ENCODE data around the gene SLC3A2.

SLC3A2 gene

DNA sequence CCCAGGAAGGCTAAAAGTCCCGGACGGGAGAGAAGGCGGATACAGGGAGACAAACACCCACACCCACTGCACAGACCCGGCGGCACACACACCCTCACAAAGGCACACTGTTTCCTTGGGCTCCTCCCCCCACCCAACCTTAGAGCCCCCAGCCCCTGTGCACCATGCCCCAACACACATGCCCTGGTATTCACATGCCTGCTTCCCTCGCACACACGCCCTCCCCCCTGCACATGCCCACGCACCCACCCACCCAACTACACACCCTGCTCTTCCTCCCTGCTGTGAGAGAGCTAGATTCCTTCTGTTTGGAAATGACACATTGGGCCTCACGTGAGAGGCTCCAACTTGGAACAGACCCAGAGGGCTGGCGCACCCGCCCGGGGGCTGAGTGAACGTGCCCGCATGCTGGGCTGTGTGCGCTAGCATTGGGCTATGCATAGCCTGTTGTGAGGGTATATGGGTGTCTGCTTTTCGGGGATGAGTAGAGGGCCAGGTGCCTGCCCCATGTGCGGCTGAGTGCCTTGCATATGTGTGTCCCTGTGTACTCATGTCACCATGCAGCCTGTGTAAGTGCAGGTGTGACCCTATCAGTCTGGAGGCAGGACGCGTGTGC is 41.0 kb downstream of the SLC3A2 start:
- no peak overlapping the region for H2AK5ac ChIP-seq (ENCODE audit: low read length)
- no peak overlapping the region for H3K27ac ChIP-seq (ENCODE audit: low read depth, low read length)
- no peak overlapping the region for H2BK120ac ChIP-seq (ENCODE audit: low read depth, low read length)
- no peak overlapping the region for H2BK15ac ChIP-seq (replicated peaks; ENCODE audit: low read depth)
- H3K79me2 ChIP-seq (ENCODE audit: control insufficient read depth, insufficient read depth, low read length): no peaks in the 10 kb centered on the region
- no peaks in the 10 kb centered on the region for H3K36me3 ChIP-seq (ENCODE audit: control insufficient read depth, insufficient read depth, low read length)
- no peak overlapping the region for H3K4me3 ChIP-seq (ENCODE audit: low read length)
- peaks cover 14% of the 10 kb centered on the region for H3K27me3 ChIP-seq (ENCODE audit: insufficient read depth, low read length, poor library complexity)
- no peak overlapping the region for H4K8ac ChIP-seq (ENCODE audit: low read depth, low read length)
- no peak overlapping the region for H3K9ac ChIP-seq (ENCODE audit: low read length)
- no peaks in the 10 kb centered on the region for H3K79me1 ChIP-seq (ENCODE audit: low read length)
- H2BK5ac ChIP-seq (ENCODE audit: low read length): no peak overlapping the region
- H3K23ac ChIP-seq (ENCODE audit: low read length): no peak overlapping the region
- no peak overlapping the region for H3K4me2 ChIP-seq (ENCODE audit: low read length)
- no peak for DNase-seq
- H3K4me1 ChIP-seq (ENCODE audit: control insufficient read depth, low read depth, low read length): peaks cover 2% of the 10 kb centered on the region
- no peak overlapping the region for H4K5ac ChIP-seq (ENCODE audit: low read length)
- H3K56ac ChIP-seq (ENCODE audit: low read length): no peak overlapping the region
- no peak overlapping the region for H3K4ac ChIP-seq (ENCODE audit: low read depth, low read length)
- no peak overlapping the region for H3K18ac ChIP-seq (ENCODE audit: low read length)
- WGBS (ENCODE audit: extremely low coverage, insufficient coverage, low lambda C conversion rate): no CpG with 5 or more reads among the region's 19 CpGs

DNA sequence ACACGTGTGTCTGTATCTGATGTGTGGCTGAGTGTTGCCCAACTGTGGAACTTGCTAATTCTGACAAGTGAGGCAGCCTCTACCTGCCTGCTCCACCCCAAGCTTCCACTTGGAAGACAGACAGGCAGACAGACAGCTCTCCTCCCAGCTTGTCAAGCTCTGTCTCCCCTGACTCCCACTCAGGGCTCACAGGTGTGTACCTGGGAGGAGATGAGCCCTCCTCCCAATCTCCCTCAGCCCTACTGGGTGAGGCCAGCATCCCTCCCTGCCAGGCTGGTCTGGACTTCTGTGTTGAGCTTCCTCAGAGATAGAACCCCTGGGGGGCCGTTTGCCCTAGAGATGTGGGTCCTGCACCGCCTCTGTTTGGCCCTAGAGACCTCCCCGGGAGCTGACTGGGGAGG is 41.5 kb downstream of the SLC3A2 start:
- Histone ChIP-seq H2BK15ac (replicated peaks; ENCODE audit: low read depth) (no peak overlapping the region), H3K4me2 (ENCODE audit: low read length) (no peak overlapping the region), H3K56ac (ENCODE audit: low read length) (no peak overlapping the region), H2AK5ac (ENCODE audit: low read length) (no peak overlapping the region), H4K5ac (ENCODE audit: low read length) (no peak overlapping the region), H4K8ac (ENCODE audit: low read depth, low read length) (no peak overlapping the region), H3K79me1 (ENCODE audit: low read length) (no peaks in the 10 kb centered on the region), H2BK120ac (ENCODE audit: low read depth, low read length) (no peak overlapping the region), H3K9ac (ENCODE audit: low read length) (no peak overlapping the region), H2BK5ac (ENCODE audit: low read length) (no peak overlapping the region), H3K4ac (ENCODE audit: low read depth, low read length) (no peak overlapping the region), H3K27me3 (ENCODE audit: insufficient read depth, low read length, poor library complexity) (peaks cover 18% of the 10 kb centered on the region), H3K23ac (ENCODE audit: low read length) (no peak overlapping the region), H3K18ac (ENCODE audit: low read length) (no peak overlapping the region), H3K4me3 (ENCODE audit: low read length) (no peak overlapping the region), H3K79me2 (ENCODE audit: control insufficient read depth, insufficient read depth, low read length) (no peaks in the 10 kb centered on the region), H3K36me3 (ENCODE audit: control insufficient read depth, insufficient read depth, low read length) (no peaks in the 10 kb centered on the region), H3K27ac (ENCODE audit: low read depth, low read length) (no peak overlapping the region), H3K4me1 (ENCODE audit: control insufficient read depth, low read depth, low read length) (peaks cover 2% of the 10 kb centered on the region)
- no peak for DNase-seq
- no CpG with 5 or more reads among the region's 4 CpGs for WGBS (ENCODE audit: extremely low coverage, insufficient coverage, low lambda C conversion rate)

- no peaks in the 10 kb centered on the region for H3K36me3 ChIP-seq (ENCODE audit: control insufficient read depth, insufficient read depth, low read length)
- no peak overlapping the region for H2BK5ac ChIP-seq (ENCODE audit: low read length)
- H4K8ac ChIP-seq (ENCODE audit: low read depth, low read length): no peak overlapping the region
- H2BK15ac ChIP-seq (replicated peaks; ENCODE audit: low read depth): no peak overlapping the region
- no peak overlapping the region for H3K27ac ChIP-seq (ENCODE audit: low read depth, low read length)
- H2AK5ac ChIP-seq (ENCODE audit: low read length): no peak overlapping the region
- H3K27me3 ChIP-seq (ENCODE audit: insufficient read depth, low read length, poor library complexity): peaks cover 24% of the 10 kb centered on the region
- H3K56ac ChIP-seq (ENCODE audit: low read length): peak overlapping the region; percentile 78
- no peak overlapping the region for H2BK120ac ChIP-seq (ENCODE audit: low read depth, low read length)
- H3K4me1 ChIP-seq (ENCODE audit: control insufficient read depth, low read depth, low read length): peaks cover 2% of the 10 kb centered on the region
- peak overlapping the region; percentile 20 for H3K4me2 ChIP-seq (ENCODE audit: low read length)
- H3K79me1 ChIP-seq (ENCODE audit: low read length): no peaks in the 10 kb centered on the region
- WGBS (ENCODE audit: extremely low coverage, insufficient coverage, low lambda C conversion rate): no CpG with 5 or more reads among the region's 24 CpGs
- H3K9ac ChIP-seq (ENCODE audit: low read length): no peak overlapping the region
- DNase-seq: peak; percentile 40
- H3K79me2 ChIP-seq (ENCODE audit: control insufficient read depth, insufficient read depth, low read length): no peaks in the 10 kb centered on the region
- no peak overlapping the region for H3K4me3 ChIP-seq (ENCODE audit: low read length)
- no peak overlapping the region for H4K5ac ChIP-seq (ENCODE audit: low read length)
- H3K18ac ChIP-seq (ENCODE audit: low read length): no peak overlapping the region
- no peak overlapping the region for H3K23ac ChIP-seq (ENCODE audit: low read length)
- H3K4ac ChIP-seq (ENCODE audit: low read depth, low read length): no peak overlapping the region
Observed at GRCh38 chr11:62922653-62923431, 42.1 kb downstream of the SLC3A2 start.

DNA sequence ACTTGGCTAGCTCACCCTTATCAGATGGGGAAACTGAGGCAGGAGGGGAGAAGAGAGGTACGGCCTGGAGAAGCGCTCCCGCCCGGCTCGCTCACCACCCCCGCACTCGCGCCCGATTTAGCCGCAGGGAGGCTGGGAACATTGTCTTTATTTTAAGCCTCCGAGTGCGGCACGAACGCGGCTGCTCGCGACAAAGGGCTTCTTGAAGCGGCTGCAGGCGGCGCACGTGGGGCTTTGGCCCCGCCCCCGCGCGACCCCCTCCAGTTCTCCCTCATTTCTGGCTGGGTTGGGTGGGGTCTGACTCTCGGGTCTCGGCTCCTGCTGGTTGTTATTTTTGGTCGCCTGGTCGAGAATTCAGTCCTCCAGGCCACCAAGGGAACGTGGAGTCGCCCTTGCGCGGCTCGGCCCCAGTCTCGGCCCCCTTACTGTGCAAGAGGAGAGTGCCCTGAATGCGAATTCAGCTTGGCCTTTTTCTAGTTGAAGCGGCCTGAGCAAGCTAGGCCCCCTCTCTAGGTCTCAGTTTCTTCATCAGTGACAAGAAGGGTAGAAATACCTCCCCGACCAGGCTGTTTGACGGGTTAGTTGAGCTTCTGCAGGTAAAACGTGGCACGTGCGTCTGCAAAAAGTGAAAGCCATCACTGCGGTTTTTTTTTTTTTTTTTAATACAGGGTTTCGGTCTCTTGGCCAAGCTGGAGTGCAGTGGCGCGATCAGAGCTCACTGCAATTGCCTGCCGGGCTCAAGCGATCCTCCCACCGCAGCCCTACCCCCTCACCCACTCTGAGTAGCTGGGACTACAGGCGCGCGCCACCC is 43.1 kb downstream of the SLC3A2 start:
- no peak overlapping the region for H2AK5ac ChIP-seq (ENCODE audit: low read length)
- no peak overlapping the region for H4K8ac ChIP-seq (ENCODE audit: low read depth, low read length)
- H2BK5ac ChIP-seq (ENCODE audit: low read length): no peak overlapping the region
- no peak overlapping the region for H3K27ac ChIP-seq (ENCODE audit: low read depth, low read length)
- no peaks in the 10 kb centered on the region for H3K79me2 ChIP-seq (ENCODE audit: control insufficient read depth, insufficient read depth, low read length)
- WGBS (ENCODE audit: extremely low coverage, insufficient coverage, low lambda C conversion rate): no CpG with 5 or more reads among the region's 52 CpGs
- no peaks in the 10 kb centered on the region for H3K79me1 ChIP-seq (ENCODE audit: low read length)
- H3K56ac ChIP-seq (ENCODE audit: low read length): peak overlapping the region; percentile 78
- H4K5ac ChIP-seq (ENCODE audit: low read length): no peak overlapping the region
- H3K4ac ChIP-seq (ENCODE audit: low read depth, low read length): no peak overlapping the region
- peak; percentile 36 for DNase-seq
- H3K9ac ChIP-seq (ENCODE audit: low read length): peak overlapping the region; percentile 47
- no peak overlapping the region for H2BK15ac ChIP-seq (replicated peaks; ENCODE audit: low read depth)
- peaks cover 2% of the 10 kb centered on the region for H3K4me1 ChIP-seq (ENCODE audit: control insufficient read depth, low read depth, low read length)
- peak overlapping the region; percentile 68 for H3K4me2 ChIP-seq (ENCODE audit: low read length)
- H3K23ac ChIP-seq (ENCODE audit: low read length): no peak overlapping the region
- H3K4me3 ChIP-seq (ENCODE audit: low read length): no peak overlapping the region
- H3K36me3 ChIP-seq (ENCODE audit: control insufficient read depth, insufficient read depth, low read length): no peaks in the 10 kb centered on the region
- H3K18ac ChIP-seq (ENCODE audit: low read length): peak overlapping the region; percentile 10
- peaks cover 24% of the 10 kb centered on the region for H3K27me3 ChIP-seq (ENCODE audit: insufficient read depth, low read length, poor library complexity)
- no peak overlapping the region for H2BK120ac ChIP-seq (ENCODE audit: low read depth, low read length)

- peaks cover 24% of the 10 kb centered on the region for H3K27me3 ChIP-seq (ENCODE audit: insufficient read depth, low read length, poor library complexity)
- H2BK5ac ChIP-seq (ENCODE audit: low read length): no peak overlapping the region
- H2BK15ac ChIP-seq (replicated peaks; ENCODE audit: low read depth): no peak overlapping the region
- no peak overlapping the region for H3K4me3 ChIP-seq (ENCODE audit: low read length)
- H3K79me2 ChIP-seq (ENCODE audit: control insufficient read depth, insufficient read depth, low read length): no peaks in the 10 kb centered on the region
- DNase-seq: peak; percentile 84
- peak overlapping the region; percentile 67 for H3K4me2 ChIP-seq (ENCODE audit: low read length)
- no peak overlapping the region for H3K9ac ChIP-seq (ENCODE audit: low read length)
- H3K4me1 ChIP-seq (ENCODE audit: control insufficient read depth, low read depth, low read length): peaks cover 2% of the 10 kb centered on the region
- H4K5ac ChIP-seq (ENCODE audit: low read length): no peak overlapping the region
- H3K56ac ChIP-seq (ENCODE audit: low read length): no peak overlapping the region
- no peak overlapping the region for H3K23ac ChIP-seq (ENCODE audit: low read length)
- WGBS (ENCODE audit: extremely low coverage, insufficient coverage, low lambda C conversion rate): no CpG with 5 or more reads among the region's 14 CpGs
- no peak overlapping the region for H4K8ac ChIP-seq (ENCODE audit: low read depth, low read length)
- H2BK120ac ChIP-seq (ENCODE audit: low read depth, low read length): no peak overlapping the region
- H3K36me3 ChIP-seq (ENCODE audit: control insufficient read depth, insufficient read depth, low read length): no peaks in the 10 kb centered on the region
- H3K79me1 ChIP-seq (ENCODE audit: low read length): no peaks in the 10 kb centered on the region
- H3K27ac ChIP-seq (ENCODE audit: low read depth, low read length): no peak overlapping the region
- H3K4ac ChIP-seq (ENCODE audit: low read depth, low read length): no peak overlapping the region
- no peak overlapping the region for H3K18ac ChIP-seq (ENCODE audit: low read length)
- no peak overlapping the region for H2AK5ac ChIP-seq (ENCODE audit: low read length)
Observed at GRCh38 chr11:62925308-62925707, 44.6 kb downstream of the SLC3A2 start.
